HL-60 (cell line): ENCODE measurements around the gene PGM5.

Experiments
- CTCF ChIP-seq: IDR thresholded peaks from one replicate; pipeline ENCODE4 v1.5.1; 2011; ENCODE audit warnings: low read length, control low read depth, inconsistent platforms; ENCODE audit not compliant: insufficient read depth
- GABPA ChIP-seq: IDR thresholded peaks from 2 replicates; pipeline ENCODE4 v1.6.1; 2012; ENCODE audit warnings: low read depth
- REST ChIP-seq: IDR thresholded peaks from 2 replicates; pipeline ENCODE4 v1.6.1; 2012; ENCODE audit warnings: low read depth; ENCODE audit not compliant: insufficient replicate concordance

- no peak for TF ChIP-seq CTCF
- TF ChIP-seq REST: no peak
- TF ChIP-seq GABPA: no peak
These were observed 217.7 kb downstream of the PGM5 start for GRCh38 chr9:68574150-68574549.
